WI38 (cell line): ENCODE measurements around the gene PLXNB2.

Experiments
- H3K4me3 ChIP-seq: 2 replicates; pipeline ENCODE4 v1.5.1; 2011; ENCODE audit warnings: low read depth, mild to moderate bottlenecking, control low read depth, low read length
- CTCF ChIP-seq: IDR thresholded peaks from 2 replicates; pipeline ENCODE4 v1.5.1; 2012; ENCODE audit warnings: low read depth, mild to moderate bottlenecking, control low read depth, low read length

The PLXNB2 gene

GRCh38 chr22:50313600-50313999, 6.2 kb upstream of the PLXNB2 start:
- TF ChIP-seq CTCF = no peak
- no peak overlapping the region for H3K4me3 ChIP-seq

- no peak overlapping the region for H3K4me3 ChIP-seq
- TF ChIP-seq CTCF = no peak
Measured at GRCh38 chr22:50313021-50313420, 5.6 kb upstream of the PLXNB2 start.

GRCh38 chr22:50312371-50312770, 4.9 kb upstream of the PLXNB2 start:
- no peak for TF ChIP-seq CTCF
- H3K4me3 ChIP-seq = no peak overlapping the region

- TF ChIP-seq CTCF = no peak
Measured at GRCh38 chr22:50311606-50312351, 4.3 kb upstream of the PLXNB2 start.

GRCh38 chr22:50310949-50311444, 3.6 kb upstream of the PLXNB2 start:
- H3K4me3 ChIP-seq = no peak overlapping the region
- TF ChIP-seq CTCF = no peak

More at GRCh38 chr22:50311606-50312351, 4.3 kb upstream of the PLXNB2 start:
- no peak overlapping the region for H3K4me3 ChIP-seq

- TF ChIP-seq CTCF = no peak
- H3K4me3 ChIP-seq = no peak overlapping the region
Measured at GRCh38 chr22:50310031-50310722, 2.7 kb upstream of the PLXNB2 start.

- no peak overlapping the region for H3K4me3 ChIP-seq
- no peak for TF ChIP-seq CTCF
Measured at GRCh38 chr22:50309601-50309991, 2.1 kb upstream of the PLXNB2 start.
